Stomach (tissue), 4 donors: ENCODE data around the gene PPP4R3A.

ENCODE experiments used
- EP300 ChIP-seq: sonication (generic); formaldehyde crosslinking; IDR thresholded peaks from one replicate; pipeline ENCODE4 v1.6.1; 2017; ENCODE audit warnings: antibody characterized with exemption
- POLR2A ChIP-seq, 4 donors: fragments of 450-650 bp; IDR thresholded peaks; one replicate each; pipeline ENCODE4 v1.6.1; 2016; ENCODE audit warnings: antibody characterized with exemption in 4 of 4, control low read depth in 2 of 4, mild to moderate bottlenecking in 1 of 4, moderate library complexity in 1 of 4
- POLR2AphosphoS5 ChIP-seq, 3 donors: sonication (generic); formaldehyde crosslinking; IDR thresholded peaks; one replicate each; pipeline ENCODE4 v1.6.1; 2016; ENCODE audit warnings: antibody characterized with exemption in 3 of 3
- TF ChIP-seq, protein P1 (sequence below), 7 experiments: fragments of 450-650 bp in 4 of 7; fragments of 200-600 bp in 3 of 7; sonication (generic) in 3 of 7; IDR thresholded peaks; one replicate each; pipeline ENCODE4 v1.5.1; 2016 to 2019; ENCODE audit warnings: antibody characterized with exemption in 7 of 7, control low read depth in 2 of 7, mild to moderate bottlenecking in 1 of 7

DNA sequence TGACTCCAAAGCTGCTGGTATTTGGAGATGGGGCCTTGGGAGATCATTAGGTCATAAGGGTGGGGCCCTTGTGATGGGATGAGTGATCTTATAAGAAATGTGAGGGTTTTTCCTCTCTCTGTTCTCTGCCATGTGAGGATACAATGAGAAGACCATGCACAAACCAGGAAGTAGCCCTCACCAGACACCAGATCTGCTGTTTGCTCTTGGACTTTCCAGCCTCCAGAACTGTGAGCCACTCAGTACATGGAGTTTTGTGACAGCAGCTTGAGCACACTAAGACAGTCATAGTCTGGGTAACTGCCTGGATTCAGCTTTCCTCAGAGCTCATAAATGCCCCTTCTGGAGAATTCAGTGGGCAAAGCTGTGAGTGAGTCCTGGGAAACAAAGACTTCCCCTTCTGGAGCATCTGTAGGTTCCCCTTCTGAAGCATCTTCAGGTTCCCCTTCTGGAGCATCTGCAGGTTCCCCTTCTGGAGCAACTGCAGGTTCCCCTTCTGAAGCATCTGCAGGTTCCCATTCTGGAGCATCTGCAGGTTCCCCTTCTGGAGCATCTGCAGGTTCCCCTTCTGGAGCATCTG is 11.0 kb upstream of the PPP4R3A start:
- TF ChIP-seq, protein P1, sequence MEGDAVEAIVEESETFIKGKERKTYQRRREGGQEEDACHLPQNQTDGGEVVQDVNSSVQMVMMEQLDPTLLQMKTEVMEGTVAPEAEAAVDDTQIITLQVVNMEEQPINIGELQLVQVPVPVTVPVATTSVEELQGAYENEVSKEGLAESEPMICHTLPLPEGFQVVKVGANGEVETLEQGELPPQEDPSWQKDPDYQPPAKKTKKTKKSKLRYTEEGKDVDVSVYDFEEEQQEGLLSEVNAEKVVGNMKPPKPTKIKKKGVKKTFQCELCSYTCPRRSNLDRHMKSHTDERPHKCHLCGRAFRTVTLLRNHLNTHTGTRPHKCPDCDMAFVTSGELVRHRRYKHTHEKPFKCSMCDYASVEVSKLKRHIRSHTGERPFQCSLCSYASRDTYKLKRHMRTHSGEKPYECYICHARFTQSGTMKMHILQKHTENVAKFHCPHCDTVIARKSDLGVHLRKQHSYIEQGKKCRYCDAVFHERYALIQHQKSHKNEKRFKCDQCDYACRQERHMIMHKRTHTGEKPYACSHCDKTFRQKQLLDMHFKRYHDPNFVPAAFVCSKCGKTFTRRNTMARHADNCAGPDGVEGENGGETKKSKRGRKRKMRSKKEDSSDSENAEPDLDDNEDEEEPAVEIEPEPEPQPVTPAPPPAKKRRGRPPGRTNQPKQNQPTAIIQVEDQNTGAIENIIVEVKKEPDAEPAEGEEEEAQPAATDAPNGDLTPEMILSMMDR (IDR thresholded peaks at IDR 0.05): no peak
- TF ChIP-seq POLR2AphosphoS5 (IDR thresholded peaks at IDR 0.05) (no peak), EP300 (no peak), POLR2A (IDR thresholded peaks at IDR 0.05) (no peak)
